Tibial artery (tissue), 4 donors: Measurements from ENCODE around the gene PHTF2.

Experiments used
- DNase-seq, 2 donors: peaks; one replicate each; pipeline ENCODE4 v3.0.0-alpha.2; 2019
- H3K27ac ChIP-seq, 2 donors: fragments of 200-600 bp; sonication (generic) in 1 of 2; 1 replicate in 1 of 2; 2 replicates in 1 of 2; pipeline ENCODE4 v1.5.1; 2018 to 2019; ENCODE audit warnings: mild to moderate bottlenecking in 1 of 2
- H3K27me3 ChIP-seq, 2 donors: fragments of 200-600 bp; sonication (generic) in 1 of 2; one replicate each; pipeline versions ENCODE4 v1.5.1 to v1.6.0; 2016 to 2019
- H3K36me3 ChIP-seq, 3 donors: fragments of 200-600 bp; sonication (generic) in 2 of 3; one replicate each; pipeline ENCODE4 v1.5.1; 2016 to 2019; ENCODE audit warnings: mild to moderate bottlenecking in 2 of 3
- H3K4me1 ChIP-seq, 4 donors: fragments of 200-600 bp; sonication (generic) in 2 of 4; 1 replicate in 3 of 4; 2 replicates in 1 of 4; pipeline ENCODE4 v1.5.1; 2016 to 2019
- H3K4me3 ChIP-seq, 2 donors: fragments of 200-600 bp; sonication (generic) in 1 of 2; 1 replicate in 1 of 2; 2 replicates in 1 of 2; pipeline ENCODE4 v1.5.1; 2018 to 2019; ENCODE audit warnings: mild to moderate bottlenecking in 2 of 2
- H3K9me3 ChIP-seq, 3 donors: fragments of 200-600 bp; sonication (generic) in 1 of 3; one replicate each; pipeline ENCODE4 v1.5.1; 2016 to 2019
- intact Hi-C: fragments of 100-400 bp; cut with DNase I; formaldehyde crosslinking; loops from one replicate; pipeline ENCODE4 v1.15.0; 2023; ENCODE audit warnings: low total_unique reads
- TF ChIP-seq, protein P1 (sequence below), 2 experiments: fragments of 200-600 bp in 1 of 2; fragments of 450-650 bp in 1 of 2; IDR thresholded peaks; one replicate each; pipeline ENCODE4 v1.5.1; 2017 to 2019; ENCODE audit warnings: antibody characterized with exemption in 2 of 2, mild to moderate bottlenecking in 1 of 2, moderate library complexity in 1 of 2

The PHTF2 gene

DNA sequence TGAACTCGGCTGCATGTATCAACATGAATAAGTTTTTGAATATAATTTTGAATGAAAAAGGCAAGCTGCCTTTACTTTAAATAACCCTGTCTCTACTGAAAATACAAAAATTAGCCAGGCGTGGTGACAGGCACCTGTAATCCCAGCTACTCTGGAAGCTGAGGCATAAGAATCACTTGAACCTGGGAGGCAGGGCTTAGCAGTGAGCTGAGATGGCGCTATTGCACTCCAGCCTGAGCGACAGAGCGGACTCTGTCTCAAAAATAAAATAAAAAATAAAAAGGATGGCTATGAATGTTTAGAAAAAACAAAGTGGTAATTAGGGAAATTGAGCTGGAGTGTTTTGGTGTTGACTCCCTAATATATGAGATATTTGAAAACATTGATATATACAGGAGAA lies 133.3 kb downstream of the PHTF2 start:
- H3K4me3 ChIP-seq = no peak overlapping the region
- no peaks in the 10 kb centered on the region for H3K27me3 ChIP-seq
- H3K27ac ChIP-seq = no peak overlapping the region
- TF ChIP-seq, protein P1, sequence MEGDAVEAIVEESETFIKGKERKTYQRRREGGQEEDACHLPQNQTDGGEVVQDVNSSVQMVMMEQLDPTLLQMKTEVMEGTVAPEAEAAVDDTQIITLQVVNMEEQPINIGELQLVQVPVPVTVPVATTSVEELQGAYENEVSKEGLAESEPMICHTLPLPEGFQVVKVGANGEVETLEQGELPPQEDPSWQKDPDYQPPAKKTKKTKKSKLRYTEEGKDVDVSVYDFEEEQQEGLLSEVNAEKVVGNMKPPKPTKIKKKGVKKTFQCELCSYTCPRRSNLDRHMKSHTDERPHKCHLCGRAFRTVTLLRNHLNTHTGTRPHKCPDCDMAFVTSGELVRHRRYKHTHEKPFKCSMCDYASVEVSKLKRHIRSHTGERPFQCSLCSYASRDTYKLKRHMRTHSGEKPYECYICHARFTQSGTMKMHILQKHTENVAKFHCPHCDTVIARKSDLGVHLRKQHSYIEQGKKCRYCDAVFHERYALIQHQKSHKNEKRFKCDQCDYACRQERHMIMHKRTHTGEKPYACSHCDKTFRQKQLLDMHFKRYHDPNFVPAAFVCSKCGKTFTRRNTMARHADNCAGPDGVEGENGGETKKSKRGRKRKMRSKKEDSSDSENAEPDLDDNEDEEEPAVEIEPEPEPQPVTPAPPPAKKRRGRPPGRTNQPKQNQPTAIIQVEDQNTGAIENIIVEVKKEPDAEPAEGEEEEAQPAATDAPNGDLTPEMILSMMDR (IDR thresholded peaks at IDR 0.05) = no peak
- DNase-seq = no peak
- no peaks in the 10 kb centered on the region for H3K4me1 ChIP-seq
- intact Hi-C loops = no loop called here
- H3K36me3 ChIP-seq = peaks cover 0 to 6% (median 0%) of the 10 kb centered on the region in 3 donors
- H3K9me3 ChIP-seq = no peaks in the 10 kb centered on the region

DNA sequence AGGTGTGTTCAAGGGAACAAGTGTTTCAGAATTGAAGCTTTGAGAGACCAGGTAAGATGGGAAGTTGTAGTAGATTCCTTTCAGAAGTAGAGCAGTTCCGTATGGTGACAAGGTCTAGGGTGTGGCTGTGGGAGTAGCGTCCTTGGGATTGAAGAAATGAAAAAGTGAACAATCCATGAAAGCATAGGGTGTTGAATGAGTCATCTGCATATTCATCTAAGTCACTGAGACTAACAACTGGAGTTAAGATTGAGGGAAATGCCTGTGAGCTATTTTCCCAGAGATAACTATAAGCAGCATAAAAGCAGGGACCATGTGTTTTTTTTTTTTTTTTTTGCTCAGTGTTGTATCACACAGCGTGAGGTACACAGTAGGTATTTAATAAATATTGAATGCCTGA lies 134.8 kb downstream of the PHTF2 start:
- peaks cover 0 to 6% (median 0%) of the 10 kb centered on the region in 3 donors for H3K36me3 ChIP-seq
- no peak for DNase-seq
- intact Hi-C loops = no loop called here
- no peaks in the 10 kb centered on the region for H3K27me3 ChIP-seq
- H3K9me3 ChIP-seq = no peaks in the 10 kb centered on the region
- H3K4me3 ChIP-seq = no peak overlapping the region
- TF ChIP-seq, protein P1 (IDR thresholded peaks at IDR 0.05) = no peak
- H3K4me1 ChIP-seq = no peaks in the 10 kb centered on the region
- H3K27ac ChIP-seq = no peak overlapping the region

DNA sequence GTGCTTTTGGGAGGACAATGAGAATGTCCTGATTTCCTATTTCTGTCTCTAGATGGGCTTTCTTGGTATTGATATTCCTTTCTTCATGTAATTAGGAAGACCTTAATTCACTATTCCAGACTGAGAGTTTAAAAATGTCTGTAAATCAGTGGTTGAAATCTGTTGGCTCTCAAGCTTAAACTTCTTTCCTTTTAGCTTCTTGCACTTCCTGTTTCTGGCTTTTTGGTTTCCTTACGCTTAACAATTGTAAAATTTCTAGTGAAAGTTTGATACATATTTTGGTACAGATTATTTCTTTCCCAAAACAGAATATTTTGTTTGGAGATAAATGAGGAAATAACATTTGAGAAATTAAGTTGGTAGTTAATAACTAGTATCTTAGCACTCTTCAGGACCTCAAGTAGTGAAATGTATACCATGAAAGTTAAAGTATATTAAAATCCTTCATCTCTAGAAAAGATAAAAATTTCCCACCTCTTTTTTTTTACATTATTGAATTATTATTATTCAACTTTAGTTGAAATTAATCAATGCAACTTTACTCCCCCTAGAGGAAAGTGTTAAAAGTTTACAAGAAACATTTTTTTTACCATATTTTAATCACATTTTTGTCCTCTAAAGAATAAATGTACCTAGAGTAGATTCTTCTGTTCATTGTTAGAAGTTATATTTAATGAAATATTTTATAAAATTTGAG lies 137.2 kb downstream of the PHTF2 start:
- H3K4me1 ChIP-seq = no peaks in the 10 kb centered on the region
- no peak overlapping the region for H3K27ac ChIP-seq
- no peak overlapping the region for H3K4me3 ChIP-seq
- no peaks in the 10 kb centered on the region for H3K36me3 ChIP-seq
- intact Hi-C loops = no loop called here
- TF ChIP-seq, protein P1 (IDR thresholded peaks at IDR 0.05) = peak in 1 of 2 experiments; percentile 23
- H3K9me3 ChIP-seq = no peaks in the 10 kb centered on the region
- no peaks in the 10 kb centered on the region for H3K27me3 ChIP-seq
- DNase-seq = no peak

DNA sequence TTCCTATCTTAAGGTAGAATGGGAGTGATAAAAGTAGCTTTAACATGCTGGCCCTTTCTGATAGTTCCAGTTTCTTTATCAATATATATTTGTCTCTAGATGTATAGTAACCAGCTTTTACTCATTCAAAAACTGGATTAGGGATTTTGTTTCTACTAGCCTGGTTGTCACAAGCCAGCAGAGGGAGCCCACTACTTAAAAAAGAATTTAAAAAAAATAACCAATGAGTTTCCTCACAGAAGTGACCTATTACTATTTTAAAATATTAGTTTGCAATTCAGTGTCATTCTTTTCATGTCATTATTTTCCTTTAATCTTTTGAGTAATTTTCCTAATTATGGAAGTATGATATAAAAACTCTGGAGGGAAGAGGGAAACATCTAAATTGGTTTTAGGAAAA lies 142.1 kb downstream of the PHTF2 start:
- Histone ChIP-seq H3K27ac (no peak overlapping the region), H3K9me3 (no peaks in the 10 kb centered on the region), H3K27me3 (no peaks in the 10 kb centered on the region), H3K4me3 (no peak overlapping the region), H3K36me3 (peaks cover 0 to 14% (median 0%) of the 10 kb centered on the region in 3 donors), H3K4me1 (no peaks in the 10 kb centered on the region)
- intact Hi-C loops = no loop called here
- DNase-seq = no peak
- TF ChIP-seq, protein P1 (IDR thresholded peaks at IDR 0.05) = peak; percentile 54 to 68

DNA sequence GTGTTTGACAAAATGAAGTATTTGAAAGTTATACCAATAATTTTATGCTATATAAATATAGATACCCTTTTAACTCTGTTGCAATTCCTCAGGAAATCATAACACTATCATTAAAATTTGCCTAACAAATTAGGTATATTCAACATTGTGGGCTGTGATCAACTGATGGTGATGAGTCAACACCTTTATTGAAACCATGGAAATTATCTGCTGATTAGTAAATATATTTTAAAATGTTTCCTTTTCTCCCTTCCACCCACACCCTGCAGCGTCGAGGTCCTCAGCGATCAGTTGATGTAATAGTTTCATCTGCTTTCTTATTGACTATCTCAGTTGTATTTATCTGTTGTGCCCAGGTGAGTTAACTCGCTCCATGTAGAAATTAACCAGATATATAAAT lies 143.9 kb downstream of the PHTF2 start:
- Histone ChIP-seq H3K27ac (no peak overlapping the region), H3K27me3 (no peaks in the 10 kb centered on the region), H3K9me3 (no peaks in the 10 kb centered on the region), H3K36me3 (peaks cover 0 to 14% (median 0%) of the 10 kb centered on the region in 3 donors), H3K4me3 (no peak overlapping the region), H3K4me1 (no peaks in the 10 kb centered on the region)
- TF ChIP-seq, protein P1 (IDR thresholded peaks at IDR 0.05) = no peak
- no peak for DNase-seq
- intact Hi-C loops = no loop called here
